Body of pancreas (tissue), 4 donors: Measurements from ENCODE around the gene RPIA. TPM values are rescaled to one million over a fixed set of nuclear protein-coding genes. Genes with fewer than 3 reads are reported as not detected.
"Not testable (repeated sequence)": the region's sequence is repeated elsewhere in the genome, so short reads cannot be mapped to it uniquely, and the experiment has no call there.

Experiments
- ATAC-seq: fragments of 150-250 bp; one replicate; pipeline ENCODE4 v1.9.1; 2016
- DNase-seq, 4 donors: peaks; one replicate each; pipeline ENCODE4 v3.0.0-alpha.2; 2019
- H3K27ac ChIP-seq, 4 donors: fragments of 200-600 bp; sonication (generic); 1 replicate in 3 of 4; 2 replicates in 1 of 4; pipeline versions ENCODE4 v1.5.1 to v1.6.1; 2016 to 2019; ENCODE audit warnings: mild to moderate bottlenecking in 1 of 4, mixed read lengths in 1 of 4, moderate library complexity in 1 of 4
- H3K27me3 ChIP-seq, 2 donors: fragments of 200-600 bp; sonication (generic); one replicate each; pipeline ENCODE4 v1.6.0; 2016; ENCODE audit warnings: mild to moderate bottlenecking in 1 of 2
- H3K36me3 ChIP-seq, 2 donors: fragments of 200-600 bp; sonication (generic); replicated peaks in 1 of 2; 2 replicates each; pipeline ENCODE4 v1.5.1; 2016; ENCODE audit warnings: low read depth in 2 of 2; ENCODE audit not compliant: insufficient read depth in 1 of 2
- H3K4me1 ChIP-seq: fragments of 200-600 bp; sonication (generic); one replicate; pipeline ENCODE4 v1.6.0; 2016
- H3K4me3 ChIP-seq, 2 donors: fragments of 200-600 bp; sonication (generic); 1 replicate in 1 of 2; 2 replicates in 1 of 2; pipeline ENCODE4 v1.5.1; 2016 to 2019
- H3K9me3 ChIP-seq, 3 donors: fragments of 200-600 bp; sonication (generic); 1 replicate in 2 of 3; 2 replicates in 1 of 3; pipeline ENCODE4 v1.5.1; 2016
- POLR2A ChIP-seq, 3 donors: fragments of 450-650 bp; IDR thresholded peaks; one replicate each; pipeline ENCODE4 v1.6.1; 2016; ENCODE audit warnings: antibody characterized with exemption in 3 of 3, mild to moderate bottlenecking in 2 of 3
- WGBS, 2 donors: methylation state at CpG; one replicate each; pipeline ENCODE4 v1.1.5; 2017; 5-methylcytosine and 5-hydroxymethylcytosine counted together
- intact Hi-C: fragments of 100-400 bp; cut with DNase I; formaldehyde crosslinking; loops from one replicate; pipeline ENCODE4 v1.15.1; 2023
- total RNA-seq, 2 donors: library from RNA; depleted of rRNA; stranded (reverse); fragments of >200 nt; gene quantifications; one replicate each; pipeline ENCODE4 v1.1.0, GENCODE V29; 2016
- TF ChIP-seq, protein P1 (sequence below), 7 experiments: fragments of 450-650 bp in 4 of 7; fragments of 200-600 bp in 3 of 7; sonication (generic) in 3 of 7; IDR thresholded peaks; one replicate each; pipeline ENCODE4 v1.5.1; 2016 to 2019; ENCODE audit warnings: antibody characterized with exemption in 7 of 7

The RPIA gene
- 10 to 100 TPM; 10.9 to 18.5 TPM for total RNA-seq

DNA sequence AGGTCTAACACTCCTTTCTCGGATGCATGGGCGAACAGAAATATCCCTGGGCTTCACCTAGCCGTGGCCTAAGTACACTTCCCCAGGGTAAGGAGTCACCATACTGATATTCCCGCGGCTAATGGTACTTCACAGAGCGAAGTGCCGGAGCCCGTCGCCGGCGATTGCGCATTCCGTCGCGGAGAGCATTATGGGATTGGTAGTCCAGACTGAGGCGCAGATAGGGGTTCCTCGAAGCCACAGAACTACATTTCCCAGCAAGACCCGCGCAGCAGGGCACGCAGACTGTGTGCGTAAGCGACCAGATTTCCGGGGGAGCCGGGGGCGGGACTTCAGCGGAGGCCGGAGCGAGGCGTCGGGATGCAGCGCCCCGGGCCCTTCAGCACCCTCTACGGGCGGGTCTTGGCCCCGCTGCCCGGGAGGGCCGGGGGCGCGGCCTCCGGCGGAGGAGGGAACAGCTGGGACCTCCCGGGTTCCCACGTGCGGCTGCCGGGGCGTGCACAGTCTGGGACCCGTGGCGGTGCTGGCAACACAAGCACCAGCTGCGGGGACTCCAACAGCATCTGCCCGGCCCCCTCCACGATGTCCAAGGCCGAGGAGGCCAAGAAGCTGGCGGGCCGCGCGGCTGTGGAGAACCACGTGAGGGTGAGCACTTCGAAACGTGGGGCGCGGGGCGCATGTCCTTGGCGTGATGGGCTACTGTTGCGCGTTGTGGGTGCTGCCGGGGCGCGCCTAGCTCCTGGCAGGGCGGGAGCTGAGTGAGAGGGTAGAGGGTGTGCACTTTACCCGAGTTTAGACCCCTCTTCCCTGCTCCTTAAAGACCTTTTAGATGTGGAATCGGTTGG lies at the start of gene RPIA:
RPIA (plus strand) TSS at position 335 of the 845 bp plus-strand sequence; CDS start at position 361, 26 bp downstream.
- Histone ChIP-seq H3K27me3 (no peaks in the 10 kb centered on the region), H3K4me3 (peak within 1 kb of the TSS; percentile 44 to 55), H3K27ac (peak within 1 kb of the TSS; percentile 80 to 95 (median 92)), H3K9me3 (no peaks in the 10 kb centered on the region), H3K36me3 (no peaks in the 10 kb centered on the region), H3K4me1 (peaks cover 48% of the 10 kb centered on the region)
- peak; percentile 64 to 92 (median 90) for TF ChIP-seq POLR2A (IDR thresholded peaks at IDR 0.05)
- TF ChIP-seq, protein P1, sequence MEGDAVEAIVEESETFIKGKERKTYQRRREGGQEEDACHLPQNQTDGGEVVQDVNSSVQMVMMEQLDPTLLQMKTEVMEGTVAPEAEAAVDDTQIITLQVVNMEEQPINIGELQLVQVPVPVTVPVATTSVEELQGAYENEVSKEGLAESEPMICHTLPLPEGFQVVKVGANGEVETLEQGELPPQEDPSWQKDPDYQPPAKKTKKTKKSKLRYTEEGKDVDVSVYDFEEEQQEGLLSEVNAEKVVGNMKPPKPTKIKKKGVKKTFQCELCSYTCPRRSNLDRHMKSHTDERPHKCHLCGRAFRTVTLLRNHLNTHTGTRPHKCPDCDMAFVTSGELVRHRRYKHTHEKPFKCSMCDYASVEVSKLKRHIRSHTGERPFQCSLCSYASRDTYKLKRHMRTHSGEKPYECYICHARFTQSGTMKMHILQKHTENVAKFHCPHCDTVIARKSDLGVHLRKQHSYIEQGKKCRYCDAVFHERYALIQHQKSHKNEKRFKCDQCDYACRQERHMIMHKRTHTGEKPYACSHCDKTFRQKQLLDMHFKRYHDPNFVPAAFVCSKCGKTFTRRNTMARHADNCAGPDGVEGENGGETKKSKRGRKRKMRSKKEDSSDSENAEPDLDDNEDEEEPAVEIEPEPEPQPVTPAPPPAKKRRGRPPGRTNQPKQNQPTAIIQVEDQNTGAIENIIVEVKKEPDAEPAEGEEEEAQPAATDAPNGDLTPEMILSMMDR (IDR thresholded peaks at IDR 0.05) = peak; percentile 57 to 92 (median 62)
- intact Hi-C loops = no loop called here
- ATAC-seq = peak; percentile 97
- peak; percentile 99 to 100 (median 99) for DNase-seq
- WGBS, 2 donors = 0% methylated on average over 23 to 63 of the region's 71 CpGs

DNA sequence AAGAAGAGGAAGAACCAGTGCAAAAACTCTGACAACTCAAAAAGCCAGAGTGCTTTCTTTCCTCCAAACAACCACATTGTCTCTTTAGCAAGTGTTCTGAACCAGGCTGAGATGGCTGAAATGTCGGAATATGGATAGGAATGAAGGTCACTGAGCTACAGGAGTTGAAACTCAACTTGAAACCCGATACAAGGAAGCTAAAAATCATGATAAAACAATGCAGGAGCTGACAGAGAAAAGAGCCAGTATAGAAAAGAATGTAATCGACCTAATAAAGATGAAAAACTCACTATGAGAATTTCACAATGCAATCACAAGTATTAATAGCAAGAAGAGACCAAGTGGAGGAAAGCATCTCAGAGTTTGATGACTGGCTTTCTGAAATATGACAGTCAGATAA lies 49.2 kb upstream of the RPIA start:
- no peaks in the 10 kb centered on the region for H3K36me3 ChIP-seq
- intact Hi-C loops = no loop called here
- TF ChIP-seq, protein P1 (IDR thresholded peaks at IDR 0.05) = no peak
- no peak for TF ChIP-seq POLR2A (IDR thresholded peaks at IDR 0.05)
- no peak overlapping the region for H3K4me3 ChIP-seq
- no peaks in the 10 kb centered on the region for H3K27me3 ChIP-seq
- WGBS, 2 donors = 32 to 33% methylated on average over 3 of the region's 3 CpGs
- H3K9me3 ChIP-seq = no peaks in the 10 kb centered on the region
- DNase-seq (no peak), ATAC-seq (no peak)
- peaks cover 5% of the 10 kb centered on the region for H3K4me1 ChIP-seq
- H3K27ac ChIP-seq = no peak overlapping the region

DNA sequence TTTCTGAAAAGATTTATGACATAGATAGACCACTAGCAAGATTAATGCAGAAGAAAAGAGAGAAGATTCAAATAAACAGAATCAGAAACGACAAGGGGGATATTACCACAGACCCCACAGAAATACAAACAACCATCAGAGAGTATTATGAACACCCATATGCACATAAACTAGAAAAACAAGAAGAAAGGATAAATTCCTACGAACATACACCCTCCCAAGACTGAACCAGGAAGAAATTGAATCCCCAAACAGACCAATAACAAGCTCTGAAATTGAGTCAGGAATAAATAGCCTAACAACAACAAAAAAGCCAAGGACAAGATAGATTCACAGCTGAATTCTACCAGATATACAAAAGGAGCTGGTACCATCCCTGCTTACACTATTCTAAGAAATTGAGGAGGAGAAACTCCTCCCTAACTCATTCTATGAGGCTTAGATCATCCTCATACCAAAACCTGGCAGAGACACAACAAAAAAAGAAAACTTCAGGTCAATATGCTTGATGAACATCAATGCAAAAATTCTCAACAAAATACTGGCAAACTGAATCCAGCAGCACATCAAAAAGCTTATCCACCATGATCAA lies 46.1 kb upstream of the RPIA start:
- H3K4me3 ChIP-seq, H3K36me3 ChIP-seq, intact Hi-C loops, H3K4me1 ChIP-seq, H3K9me3 ChIP-seq, ATAC-seq, H3K27ac ChIP-seq, DNase-seq, H3K27me3 ChIP-seq: not testable (repeated sequence)
- WGBS, 2 donors = 76% methylated on average over 2 of the region's 2 CpGs

DNA sequence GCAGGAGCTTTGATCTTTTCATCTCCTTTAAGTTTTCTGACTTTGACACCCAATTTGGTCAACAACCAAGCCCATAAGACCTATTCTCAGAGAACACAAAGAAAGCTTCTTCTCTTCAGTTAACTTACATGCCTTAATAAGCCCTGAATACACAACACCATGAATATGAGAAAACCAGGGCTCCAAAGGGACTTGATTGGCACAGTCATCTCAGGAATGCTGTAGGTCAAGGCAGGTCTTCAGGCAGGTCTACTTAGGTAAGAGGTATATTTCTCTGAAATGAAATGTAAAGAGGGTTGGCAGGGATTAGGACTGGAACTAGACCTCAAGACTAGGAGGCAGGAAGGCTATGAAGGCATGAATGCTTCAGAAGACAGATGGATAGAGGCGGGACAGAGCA lies 39.8 kb upstream of the RPIA start:
- TF ChIP-seq, protein P1 (IDR thresholded peaks at IDR 0.05) = no peak
- no peak for TF ChIP-seq POLR2A (IDR thresholded peaks at IDR 0.05)

DNA sequence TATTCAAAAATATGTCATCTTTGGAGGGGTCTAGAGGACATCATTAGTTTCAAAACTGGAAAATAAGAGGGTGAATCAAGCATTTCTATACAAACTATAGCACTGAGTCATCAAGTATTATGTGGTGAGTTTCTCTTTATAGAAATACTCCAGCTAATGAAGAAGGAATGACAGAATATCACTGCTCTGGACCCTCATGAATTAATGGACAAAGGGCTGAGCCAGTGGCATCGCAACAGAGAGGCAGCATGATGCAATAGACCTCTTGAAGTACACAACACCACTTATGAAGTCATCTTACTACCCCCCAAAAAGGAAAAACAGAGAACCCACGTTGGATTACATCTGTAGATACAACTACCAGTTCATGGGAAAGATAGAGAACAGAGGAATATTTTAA lies 36.8 kb upstream of the RPIA start:
- Histone ChIP-seq H3K9me3 (no peaks in the 10 kb centered on the region), H3K36me3 (no peaks in the 10 kb centered on the region), H3K4me3 (no peak overlapping the region), H3K27me3 (no peaks in the 10 kb centered on the region), H3K4me1 (peaks cover 15% of the 10 kb centered on the region), H3K27ac (no peak overlapping the region)
- no peak for DNase-seq
- intact Hi-C loops = no loop called here
- ATAC-seq = no peak
- TF ChIP-seq, protein P1 (IDR thresholded peaks at IDR 0.05) = no peak
- TF ChIP-seq POLR2A (IDR thresholded peaks at IDR 0.05) = no peak
- WGBS, 2 donors = 77 to 78% methylated on average over 2 of the region's 2 CpGs

More for the DNA sequence above, 39.8 kb upstream of the RPIA start:
- H3K9me3 ChIP-seq = no peaks in the 10 kb centered on the region
- intact Hi-C loops = no loop called here
- ATAC-seq (no peak), DNase-seq (no peak)
- H3K4me3 ChIP-seq = no peak overlapping the region
- no peaks in the 10 kb centered on the region for H3K4me1 ChIP-seq
- H3K27me3 ChIP-seq = no peaks in the 10 kb centered on the region
- no peaks in the 10 kb centered on the region for H3K36me3 ChIP-seq
- H3K27ac ChIP-seq = no peak overlapping the region
- WGBS, 2 donors = 85 to 100% methylated on average over 1 of the region's 1 CpG
